Testis (tissue), 3 donors: ENCODE data around the gene CCDC9. TPM values are rescaled to one million over a fixed set of nuclear protein-coding genes. Genes with fewer than 3 reads are reported as not detected.
"Not testable (repeated sequence)": the region's sequence is repeated elsewhere in the genome, so short reads cannot be mapped to it uniquely, and the experiment has no call there.

Experiments used
- DNase-seq: peaks from one replicate; pipeline ENCODE4 v3.0.0-alpha.2; 2019
- H3K27ac ChIP-seq, 2 donors: fragments of 200-600 bp; sonication (generic); one replicate each; pipeline ENCODE4 v1.5.1; 2019
- H3K27me3 ChIP-seq: fragments of 200-600 bp; sonication (generic); one replicate; pipeline ENCODE4 v1.5.1; 2019
- H3K36me3 ChIP-seq: fragments of 200-600 bp; sonication (generic); one replicate; pipeline ENCODE4 v1.5.1; 2017; ENCODE audit warnings: low read depth; ENCODE audit errors: missing control alignments
- H3K4me1 ChIP-seq: fragments of 200-600 bp; sonication (generic); one replicate; pipeline ENCODE4 v1.5.1; 2019
- H3K4me3 ChIP-seq, 2 donors: fragments of 200-600 bp; sonication (generic); one replicate each; pipeline ENCODE4 v1.5.1; 2017 to 2019
- H3K9me3 ChIP-seq: fragments of 200-600 bp; sonication (generic); one replicate; pipeline ENCODE4 v1.5.1; 2017
- CTCF ChIP-seq, 3 experiments: fragments of 450-650 bp in 2 of 3; fragments of 200-600 bp in 1 of 3; sonication (generic) in 1 of 3; IDR thresholded peaks; one replicate each; pipeline ENCODE4 v1.5.1; 2016 to 2019; ENCODE audit warnings: antibody characterized with exemption in 3 of 3, mild to moderate bottlenecking in 2 of 3, moderate library complexity in 1 of 3
- POLR2A ChIP-seq: fragments of 450-650 bp; IDR thresholded peaks from one replicate; pipeline ENCODE4 v1.6.1; 2017; ENCODE audit warnings: antibody characterized with exemption, mild to moderate bottlenecking, moderate library complexity
- WGBS, 2 donors: methylation state at CpG; one replicate each; pipeline ENCODE4 v1.1.5; 2018; 5-methylcytosine and 5-hydroxymethylcytosine counted together
- intact Hi-C: fragments of 100-400 bp; cut with DNase I; formaldehyde crosslinking; loops from one replicate; pipeline ENCODE4 v1.15.1; 2023; ENCODE audit warnings: low total_unique reads
- polyA plus RNA-seq: library from polyadenylated mRNA; stranded (reverse); fragments of 350-450 nt; fragmentation: Illumina TruSeq; extraction: RNeasy Lipid Tissue Mini Kit (QIAGEN cat#74804); gene quantifications from one replicate; pipeline ENCODE4 v1.2.3, GENCODE V29; 2014; ENCODE audit warnings: low read depth, low replicate concordance; ENCODE audit not compliant: insufficient read depth
- total RNA-seq, 2 donors: library from RNA; depleted of rRNA; stranded (reverse); fragments of >200 nt; gene quantifications; one replicate each; pipeline ENCODE4 v1.2.3, GENCODE V29; 2016

Gene CCDC9
- total and polyA plus RNA-seq, 3 donors from 2014 or later: 50.9 to 65.0 (median 61.0) TPM

- peak; percentile 66 for DNase-seq
- no peak for TF ChIP-seq POLR2A
- no peak for TF ChIP-seq CTCF (IDR thresholded peaks at IDR 0.05)
- H3K4me1 ChIP-seq: peaks cover 24% of the 10 kb centered on the region
- H3K27me3 ChIP-seq: no peaks in the 10 kb centered on the region
- peak overlapping the region in 1 of 2 donors; percentile 86 for H3K4me3 ChIP-seq
- WGBS, 2 donors: 7 to 26% methylated on average over 10 to 12 of the region's 13 CpGs
- H3K9me3 ChIP-seq: no peaks in the 10 kb centered on the region
- H3K27ac ChIP-seq: peak overlapping the region; percentile 65 to 84
- no peaks in the 10 kb centered on the region for H3K36me3 ChIP-seq
- intact Hi-C loops: no loop called here
Measured at GRCh38 chr19:47275791-47276461, 19.6 kb downstream of the CCDC9 start.

- 57 to 63% methylated on average over 3 of the region's 3 CpGs for WGBS, 2 donors
- DNase-seq, H3K36me3 ChIP-seq, intact Hi-C loops, H3K4me3 ChIP-seq, H3K9me3 ChIP-seq, H3K27me3 ChIP-seq: not testable (repeated sequence)
- H3K27ac ChIP-seq: peak overlapping the region in 1 of 2 donors; percentile 84
- H3K4me1 ChIP-seq: peaks cover 24% of the 10 kb centered on the region
Measured at GRCh38 chr19:47276513-47276912, 20.2 kb downstream of the CCDC9 start.

- TF ChIP-seq CTCF (IDR thresholded peaks at IDR 0.05) (peak in 1 of 3 experiments; percentile 17), POLR2A (no peak)
- intact Hi-C loops: no loop called here
- H3K4me1 ChIP-seq: peaks cover 13% of the 10 kb centered on the region
- no peaks in the 10 kb centered on the region for H3K27me3 ChIP-seq
- H3K4me3 ChIP-seq: no peak overlapping the region
- WGBS, 2 donors: 93 to 95% methylated on average over 13 of the region's 13 CpGs
- H3K27ac ChIP-seq: no peak overlapping the region
- DNase-seq: peak; percentile 40
- H3K9me3 ChIP-seq: no peaks in the 10 kb centered on the region
- H3K36me3 ChIP-seq: no peaks in the 10 kb centered on the region
Measured at GRCh38 chr19:47280183-47280797, 24.0 kb downstream of the CCDC9 start.

- Histone ChIP-seq H3K36me3 (no peaks in the 10 kb centered on the region), H3K4me3 (no peak overlapping the region), H3K27ac (no peak overlapping the region), H3K9me3 (no peaks in the 10 kb centered on the region), H3K4me1 (no peaks in the 10 kb centered on the region), H3K27me3 (no peaks in the 10 kb centered on the region)
- no peak for DNase-seq
- intact Hi-C loops: no loop called here
- TF ChIP-seq CTCF (IDR thresholded peaks at IDR 0.05): no peak
- no peak for TF ChIP-seq POLR2A
- 78 to 81% methylated on average over 10 of the region's 10 CpGs for WGBS, 2 donors
Measured at GRCh38 chr19:47283405-47284059, 27.2 kb downstream of the CCDC9 start.

- Histone ChIP-seq H3K9me3 (no peaks in the 10 kb centered on the region), H3K27me3 (no peaks in the 10 kb centered on the region), H3K4me1 (peaks cover 1% of the 10 kb centered on the region), H3K36me3 (no peaks in the 10 kb centered on the region), H3K4me3 (no peak overlapping the region), H3K27ac (no peak overlapping the region)
- intact Hi-C loops: no loop called here
- TF ChIP-seq CTCF (IDR thresholded peaks at IDR 0.05) (peak; percentile 77 to 99 (median 84)), POLR2A (no peak)
- WGBS, 2 donors: 31 to 35% methylated on average over 7 to 9 of the region's 9 CpGs
- peak; percentile 53 for DNase-seq
Measured at GRCh38 chr19:47284324-47284899, 28.1 kb downstream of the CCDC9 start.
